HG03439 (cell line): ENCODE data around the gene GLRA3.
A peak's percentile ranks its signal among the peaks of the same experiment; 100 is the strongest.
"Not testable (repeated sequence)": the region's sequence is repeated elsewhere in the genome, so short reads cannot be mapped to it uniquely, and the experiment has no call there.

Experiments used
- ATAC-seq: cut with Tn5 transposase; IDR thresholded peaks from one replicate; pipeline ENCODE4 v1.9.1; 2021; ENCODE audit warnings: mild to moderate bottlenecking, moderate library complexity; ENCODE audit not compliant: unreplicated experiment

GLRA3 gene

DNA sequence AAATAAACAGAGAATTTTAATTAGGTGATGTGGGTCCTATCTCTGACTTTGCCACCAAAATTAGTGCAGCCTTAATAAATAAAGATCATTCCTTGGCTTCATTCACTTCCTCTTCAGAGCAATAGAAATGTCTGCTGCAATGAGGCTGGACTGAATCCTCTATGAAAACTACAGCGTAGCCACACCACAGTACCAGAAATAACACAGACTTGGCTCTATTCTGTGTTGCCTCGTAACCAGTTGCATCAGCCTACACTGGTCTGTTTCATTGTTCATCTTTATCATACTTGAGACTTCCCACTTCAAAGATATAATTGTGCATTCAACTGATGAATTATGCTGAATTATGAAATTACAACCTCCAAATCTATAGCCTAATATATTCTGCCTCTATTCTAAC, 15.8 kb downstream of the GLRA3 start:
- ATAC-seq = no peak

DNA sequence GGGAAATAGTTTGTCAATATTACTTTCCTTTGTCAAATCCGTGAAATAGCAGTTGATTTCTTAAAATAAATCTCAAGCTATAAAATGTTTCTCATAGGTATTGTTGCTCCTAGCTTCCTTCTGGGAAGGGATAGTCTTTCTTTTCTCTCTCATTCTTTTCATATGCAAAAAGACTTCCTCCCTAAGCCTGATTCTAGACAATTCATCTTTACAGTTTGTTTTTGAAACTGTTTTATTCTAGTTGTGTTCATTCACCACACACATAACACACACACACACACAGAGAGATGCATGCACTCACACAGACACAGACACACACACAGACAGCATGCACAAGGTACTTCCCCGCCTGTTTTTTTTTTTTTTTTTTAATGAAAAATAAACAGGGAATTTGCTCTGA, 18.2 kb downstream of the GLRA3 start:
- ATAC-seq = no peak

DNA sequence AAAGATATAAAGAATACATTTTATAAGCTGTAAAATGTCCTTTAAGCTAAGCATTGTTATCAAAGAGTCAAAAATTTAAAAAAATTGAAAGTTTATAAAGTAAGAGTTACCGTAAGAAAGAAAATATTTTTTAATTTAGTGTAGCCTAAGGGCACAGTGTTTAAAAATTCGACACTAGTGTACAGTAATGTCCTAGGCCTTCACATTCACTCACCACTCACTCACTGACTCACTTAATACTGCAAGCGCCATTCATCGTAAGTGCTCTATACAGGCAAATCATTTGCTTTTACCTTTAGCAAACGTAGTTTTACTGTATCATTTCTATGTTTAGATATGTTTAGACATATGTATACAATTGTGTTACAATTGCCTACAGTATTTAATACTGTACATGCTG, 20.2 kb downstream of the GLRA3 start:
- no peak for ATAC-seq

DNA sequence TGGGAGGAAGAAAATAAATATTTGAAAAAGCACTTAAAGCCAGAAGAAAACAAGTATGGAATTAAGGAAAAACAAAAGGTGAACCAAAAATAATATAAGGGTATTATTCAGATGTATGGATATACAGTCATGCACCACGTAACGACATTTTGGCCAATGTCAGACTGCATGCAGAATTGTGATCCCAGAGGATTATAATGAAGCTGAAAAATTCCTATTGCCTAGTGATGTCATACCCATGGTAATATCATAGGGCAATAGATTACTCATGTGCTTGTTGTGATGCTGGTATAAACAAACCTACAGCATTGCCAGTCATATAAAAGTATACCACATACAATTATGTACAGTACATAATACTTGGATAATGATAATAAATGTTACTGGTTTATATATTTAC, 20.9 kb downstream of the GLRA3 start:
- ATAC-seq = no peak

DNA sequence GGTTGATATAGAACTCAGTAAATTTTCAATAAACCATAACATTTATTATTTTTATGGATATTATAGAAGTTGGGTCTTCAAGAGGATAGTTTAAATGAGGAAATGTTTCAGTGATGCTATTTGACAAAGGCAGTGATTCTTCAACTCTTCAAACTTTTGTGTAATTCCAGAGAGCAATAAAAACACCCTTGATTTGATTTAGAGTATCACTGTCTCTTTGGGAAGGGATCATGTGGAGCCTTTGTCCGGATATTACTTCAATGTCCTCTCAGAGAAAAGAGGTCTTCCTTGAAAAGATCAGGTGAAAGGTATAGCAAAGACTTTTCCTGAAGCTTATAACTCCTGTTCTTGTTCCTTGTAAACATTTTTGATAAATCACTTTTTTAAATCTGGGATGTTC, 23.3 kb downstream of the GLRA3 start:
- no peak for ATAC-seq

DNA sequence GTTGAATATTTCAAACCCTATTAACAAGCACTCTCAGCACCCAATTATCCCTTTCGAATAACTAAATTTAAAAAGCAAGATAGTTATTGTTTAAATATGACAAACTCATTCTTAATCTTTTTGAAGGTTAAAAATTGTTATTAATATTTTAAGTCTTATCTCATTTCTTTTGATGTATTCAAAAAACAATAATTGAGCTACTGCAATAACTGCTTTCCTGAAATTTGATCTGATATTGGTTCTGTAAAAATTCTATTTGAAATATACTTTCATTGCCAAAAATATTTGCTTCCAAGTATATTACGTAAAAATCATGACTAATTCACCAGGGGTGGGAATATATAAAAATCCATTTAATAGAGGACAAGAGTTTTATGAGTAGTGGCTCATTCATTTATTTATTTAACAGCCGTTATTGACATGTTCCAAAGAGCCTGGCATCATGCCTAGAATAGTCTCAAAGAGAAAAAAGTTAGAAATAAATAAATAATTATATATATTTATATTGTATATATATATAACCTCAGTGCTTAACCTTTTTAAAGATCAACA, 34.4 kb downstream of the GLRA3 start:
- no peak for ATAC-seq

DNA sequence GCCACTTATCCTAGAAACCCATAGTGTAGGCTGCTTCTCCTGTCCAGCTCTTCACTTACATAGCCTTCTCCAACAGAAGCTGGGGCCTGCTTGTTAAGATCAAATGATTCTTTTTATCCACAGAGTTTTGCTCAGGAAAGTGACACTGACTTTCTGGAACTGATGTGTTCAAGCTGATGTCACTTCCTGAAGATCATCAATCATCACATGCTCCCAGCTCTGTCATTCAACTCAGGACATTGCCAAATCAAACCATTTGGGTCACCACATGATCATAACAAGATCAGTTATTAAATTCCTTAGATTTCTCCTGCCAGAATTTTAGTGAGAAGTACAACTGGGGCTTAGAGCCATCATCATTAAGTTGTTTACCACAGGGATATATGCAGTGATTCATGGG, 39.4 kb downstream of the GLRA3 start:
- no peak for ATAC-seq

DNA sequence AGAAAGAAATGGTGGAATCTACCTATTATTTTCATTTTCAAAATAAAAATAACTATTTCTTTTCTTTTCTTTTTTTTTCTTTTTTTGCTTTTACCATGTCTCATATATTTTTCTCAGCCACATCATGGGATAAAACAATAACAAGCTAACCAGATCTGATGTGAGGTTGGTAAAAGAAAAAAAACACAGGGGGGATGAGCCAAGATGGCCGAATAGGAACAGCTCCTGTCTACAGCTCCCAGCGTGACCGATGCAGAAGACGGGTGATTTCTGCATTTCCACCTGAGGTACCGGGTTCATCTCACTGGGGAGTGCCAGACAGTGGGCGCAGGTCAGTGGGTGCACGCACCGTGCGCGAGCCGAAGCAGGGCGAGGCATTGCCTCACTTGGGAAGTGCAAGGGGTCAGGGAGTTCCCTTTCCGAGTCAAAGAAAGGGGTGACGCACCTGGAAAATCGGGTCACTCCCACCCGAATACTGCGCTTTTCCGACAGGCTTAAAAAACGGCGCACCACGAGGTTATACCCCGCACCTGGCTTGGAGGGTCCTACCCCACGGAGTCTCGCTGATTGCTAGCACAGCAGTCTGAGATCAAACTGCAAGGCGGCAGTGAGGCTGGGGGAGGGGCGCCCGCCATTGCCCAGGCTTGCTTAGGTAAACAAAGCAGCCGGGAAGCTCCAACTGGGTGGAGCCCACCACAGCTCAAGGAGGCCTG, 50.6 kb downstream of the GLRA3 start:
- not testable (repeated sequence) for ATAC-seq

DNA sequence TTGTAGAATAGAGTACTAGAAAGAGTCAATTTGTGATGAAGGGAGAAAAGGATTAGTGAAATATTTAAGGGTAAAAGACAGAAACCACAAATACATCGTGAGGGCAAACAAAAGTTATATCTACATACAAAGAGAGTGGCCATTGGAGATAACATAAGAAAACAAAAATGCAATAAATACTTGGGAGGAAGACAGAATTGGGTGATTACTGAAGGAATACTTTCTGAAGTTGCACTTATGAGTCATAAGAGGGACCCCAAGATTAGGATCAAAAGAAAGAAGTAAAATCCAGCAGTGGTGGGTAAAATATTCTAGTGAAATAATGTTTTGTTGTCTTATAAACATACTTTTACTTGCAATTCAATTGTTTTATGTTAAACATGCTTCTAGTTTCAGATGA, 53.7 kb downstream of the GLRA3 start:
- ATAC-seq = no peak

DNA sequence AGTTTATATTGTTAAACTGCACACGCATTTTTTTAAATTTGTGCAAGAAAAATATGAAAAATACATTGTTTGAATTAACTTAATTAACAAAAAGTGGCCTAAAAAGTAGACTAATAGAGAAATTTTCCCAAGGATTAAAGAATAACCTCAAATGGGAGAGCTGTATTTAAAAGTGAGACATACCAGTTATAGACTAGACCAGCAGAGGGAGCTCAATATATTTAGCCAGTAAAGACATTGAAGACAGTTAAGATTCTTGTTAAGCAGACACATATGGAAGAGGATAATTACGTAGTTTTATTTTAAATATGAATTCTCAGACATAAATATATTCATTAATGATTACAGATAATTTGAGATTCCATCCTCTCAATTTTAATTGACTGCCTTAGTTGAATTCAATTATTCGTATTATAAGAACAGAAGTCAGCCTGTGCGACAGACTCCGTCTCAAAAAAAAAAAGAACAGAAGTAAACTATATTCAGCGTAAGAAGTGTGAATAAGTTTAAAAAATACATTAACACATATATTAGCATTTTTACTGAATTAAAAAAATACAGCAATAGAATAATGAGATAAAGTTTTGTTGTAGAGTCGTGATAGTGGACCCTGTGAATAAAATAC, 64.8 kb downstream of the GLRA3 start:
- ATAC-seq = peak; percentile 72

DNA sequence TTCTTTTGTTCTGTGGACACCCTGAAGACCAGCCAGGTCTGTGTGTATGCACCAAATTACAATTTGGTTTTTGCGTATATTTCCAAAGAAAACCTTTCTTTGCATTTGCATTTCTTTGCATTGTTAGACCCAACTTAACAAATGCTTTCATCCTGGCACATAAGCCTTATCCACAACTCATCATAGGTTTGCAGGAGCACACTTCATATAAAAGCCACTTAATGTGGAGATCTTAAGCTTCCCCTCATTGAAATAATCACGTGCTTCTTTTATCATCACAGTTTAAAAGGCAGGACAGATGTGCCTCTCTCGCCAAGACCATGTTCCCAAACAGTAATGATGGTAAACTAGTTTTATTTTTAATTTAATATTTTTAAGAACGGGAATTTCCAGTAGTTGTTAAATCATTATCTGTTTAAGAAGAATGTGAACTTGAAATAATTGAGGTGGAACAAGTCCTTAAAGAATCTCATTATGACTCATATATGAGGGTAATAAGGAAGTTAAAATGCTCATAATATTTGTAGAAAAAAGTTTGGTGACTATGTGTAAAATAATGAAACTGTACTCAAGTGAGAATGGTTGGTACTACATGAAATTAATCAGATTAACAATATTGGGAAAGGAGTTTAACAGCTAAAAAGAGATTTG, 65.5 kb downstream of the GLRA3 start:
- ATAC-seq = no peak

DNA sequence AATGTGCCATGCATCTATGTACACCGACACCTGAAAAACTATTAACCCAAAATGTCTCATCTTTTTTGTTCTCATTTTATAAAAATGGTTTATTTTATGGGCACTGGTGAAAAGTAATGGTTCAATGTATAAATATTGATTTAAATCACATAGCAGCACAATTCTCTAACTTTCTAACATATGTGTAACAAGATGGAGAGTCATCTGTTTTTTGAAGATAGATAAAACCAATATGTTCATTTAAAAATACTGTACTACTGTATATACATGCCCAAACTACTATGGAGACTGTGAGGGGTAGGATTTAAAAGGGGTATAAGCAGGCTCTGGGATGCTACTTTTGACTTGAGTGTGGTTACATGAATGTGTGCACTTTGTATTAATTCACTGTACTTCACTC, 67.6 kb downstream of the GLRA3 start:
- ATAC-seq = no peak

DNA sequence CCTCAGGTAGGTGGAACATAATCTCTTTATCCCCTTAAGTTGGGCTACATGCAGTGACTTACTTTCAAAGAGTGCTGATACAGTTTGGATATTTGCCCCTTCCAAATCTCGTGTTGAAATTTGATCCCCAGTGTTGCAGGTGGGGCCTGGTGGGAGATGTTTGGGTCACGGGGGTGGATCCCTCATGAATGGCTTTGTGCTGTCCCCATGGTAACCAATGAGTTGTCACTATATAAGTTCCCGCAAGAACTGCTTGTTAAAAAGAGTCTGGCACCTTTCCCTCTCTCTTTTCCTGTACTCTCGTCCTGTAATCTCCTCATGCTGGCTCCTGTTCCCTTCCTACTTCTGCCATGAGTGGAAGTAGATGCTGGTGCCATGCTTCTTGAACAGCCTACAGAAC, 71.3 kb downstream of the GLRA3 start:
- ATAC-seq = no peak

DNA sequence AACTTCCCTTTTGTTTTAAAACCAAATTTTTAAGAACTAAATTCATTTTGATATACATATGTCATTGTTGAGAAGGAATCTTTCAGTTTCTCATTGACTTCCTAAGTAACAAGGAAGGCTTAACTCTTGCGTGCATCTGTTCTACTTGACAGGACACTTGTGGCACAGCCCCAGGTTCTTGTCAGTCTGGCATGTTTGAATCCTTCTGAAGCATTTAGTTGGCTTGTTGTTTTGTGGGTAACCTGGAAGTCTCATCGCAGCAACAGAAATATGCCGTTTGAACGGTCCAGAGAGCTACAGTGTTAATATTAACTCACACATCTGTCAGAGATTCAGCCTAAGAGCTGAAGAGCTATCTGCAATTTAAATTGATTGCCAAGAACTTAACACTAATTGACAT, 76.0 kb downstream of the GLRA3 start:
- no peak for ATAC-seq

DNA sequence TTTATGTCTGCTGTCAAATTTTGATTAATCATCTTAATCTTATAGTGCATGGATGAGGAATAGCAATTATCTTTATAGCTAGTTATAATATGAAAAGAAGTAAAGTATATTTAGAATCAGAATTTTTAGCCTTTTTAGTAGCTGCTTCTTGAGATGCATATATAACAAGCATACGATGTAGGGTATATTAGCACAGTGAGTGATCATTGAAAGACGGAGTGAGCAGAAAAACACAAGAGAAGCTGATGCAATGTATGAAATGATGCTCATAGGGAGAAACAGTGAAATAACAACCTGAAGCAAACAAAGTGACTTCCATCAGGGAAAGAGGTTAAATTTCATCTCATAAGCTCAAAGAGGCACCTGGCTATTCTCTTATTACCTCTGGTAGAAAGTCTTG, 77.0 kb downstream of the GLRA3 start:
- no peak for ATAC-seq

DNA sequence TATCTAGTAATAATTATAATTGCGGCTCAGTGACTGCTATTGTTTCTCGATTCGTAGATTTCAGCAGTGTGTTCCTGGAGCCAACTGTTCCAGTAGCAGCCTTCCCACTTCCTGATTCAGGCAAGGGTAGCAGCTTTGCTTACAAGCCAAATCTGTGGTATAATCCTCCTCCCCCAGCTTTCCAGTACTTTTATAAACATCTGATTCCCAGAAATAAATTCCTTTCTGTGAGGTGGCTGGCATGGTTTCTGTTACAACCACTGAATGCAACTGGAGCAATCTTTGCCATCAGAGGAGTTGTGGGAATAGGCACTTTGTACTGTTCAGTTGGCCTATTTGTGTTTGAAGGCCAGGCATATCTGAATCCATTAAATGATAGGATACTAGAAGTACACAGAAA, 80.0 kb downstream of the GLRA3 start:
- ATAC-seq = no peak

DNA sequence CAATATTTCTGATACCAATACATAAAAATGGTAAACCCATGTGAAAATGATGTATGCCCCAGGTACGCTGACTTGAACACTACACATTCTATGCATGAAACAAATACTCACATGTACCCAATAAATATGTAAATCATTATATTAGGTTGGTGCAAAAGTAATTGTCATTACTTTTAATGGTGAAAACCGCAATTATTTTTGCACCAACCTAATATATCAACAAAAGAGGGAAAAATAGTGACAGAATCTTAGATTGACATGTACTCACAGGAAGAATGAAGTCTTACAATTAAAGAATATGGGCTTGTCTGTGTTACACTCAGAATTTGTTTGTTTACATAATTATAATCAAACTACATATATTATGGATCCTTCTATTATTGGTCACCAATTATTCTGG, 82.3 kb downstream of the GLRA3 start:
- no peak for ATAC-seq

DNA sequence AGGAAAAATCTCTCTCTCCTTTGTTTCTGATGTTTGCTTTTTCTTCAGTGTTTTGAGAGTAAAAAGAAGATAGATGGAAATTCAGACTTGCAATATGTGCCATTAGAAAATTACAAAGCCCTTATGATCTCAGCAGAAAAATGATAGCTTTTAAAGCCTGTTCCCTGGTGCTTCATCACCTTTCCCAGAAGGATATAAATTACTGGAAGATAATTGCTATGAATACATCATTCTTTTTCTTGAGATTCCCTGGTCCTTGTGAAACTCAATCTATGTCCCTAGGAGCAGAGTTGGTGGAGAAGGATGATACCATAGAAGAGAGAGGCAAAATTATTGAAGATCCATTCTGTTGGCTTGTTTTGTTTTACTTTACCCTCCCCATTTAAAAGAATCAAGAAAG, 86.5 kb downstream of the GLRA3 start:
- no peak for ATAC-seq

DNA sequence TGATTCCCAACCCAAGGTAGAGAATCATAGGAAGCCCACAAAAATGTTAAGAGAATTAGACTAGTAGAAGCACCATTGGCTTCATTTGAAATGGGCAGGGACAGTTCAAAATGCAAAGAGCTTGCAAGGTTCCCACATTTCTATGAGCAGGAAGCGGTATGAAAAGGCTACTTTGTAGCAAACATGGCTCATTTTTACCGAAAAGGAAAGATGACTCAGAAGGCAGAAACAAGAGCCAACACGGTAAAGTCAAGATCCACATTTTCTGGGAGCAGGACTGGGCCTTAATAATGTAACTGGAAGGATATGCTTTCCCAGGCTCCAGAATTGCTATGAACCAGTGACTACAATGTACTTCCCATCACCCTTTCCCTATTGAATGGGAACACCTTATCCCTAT, 89.5 kb downstream of the GLRA3 start:
- ATAC-seq = no peak

DNA sequence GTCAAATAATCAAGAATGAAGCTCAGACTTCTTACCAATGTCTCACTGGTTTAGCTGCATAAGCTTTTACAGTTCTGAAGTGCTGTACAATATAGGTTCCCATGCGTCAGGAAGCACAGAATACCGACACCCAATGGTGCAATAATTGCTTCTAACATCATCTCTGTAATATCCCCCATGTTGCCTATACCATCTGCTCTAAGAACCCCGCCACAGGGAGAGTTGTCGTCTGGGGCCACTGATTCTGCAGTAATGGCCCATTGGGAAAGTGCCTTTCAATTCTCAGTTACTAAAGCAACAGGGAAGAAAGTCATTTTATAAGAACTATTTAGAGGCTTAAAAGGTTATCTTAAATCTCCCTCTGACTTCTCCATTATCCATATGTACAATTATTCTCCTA, 94.9 kb downstream of the GLRA3 start:
- no peak for ATAC-seq

DNA sequence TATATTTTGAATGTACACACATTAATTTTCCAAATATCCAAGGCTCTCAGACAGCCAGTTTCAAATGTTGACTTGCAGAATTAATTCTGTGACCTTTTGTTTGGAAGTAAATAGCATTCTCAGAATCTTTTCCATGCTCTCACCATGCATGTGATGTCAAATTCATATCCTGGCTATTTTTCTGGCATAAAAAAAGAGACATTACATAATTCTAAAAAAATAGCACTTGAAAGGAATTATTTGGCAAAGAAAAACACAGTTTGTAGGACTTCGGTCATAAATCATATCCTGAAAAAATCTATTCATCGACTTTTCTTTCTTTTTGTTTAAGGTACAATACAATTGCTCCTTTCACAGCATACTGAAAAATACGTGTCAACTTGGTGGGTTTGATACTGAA, 111.2 kb downstream of the GLRA3 start:
- no peak for ATAC-seq
